Measurements from ENCODE around the gene TMEM87A.
A peak's percentile ranks its signal among the peaks of the same experiment; 100 is the strongest.

TMEM87A gene

DNA sequence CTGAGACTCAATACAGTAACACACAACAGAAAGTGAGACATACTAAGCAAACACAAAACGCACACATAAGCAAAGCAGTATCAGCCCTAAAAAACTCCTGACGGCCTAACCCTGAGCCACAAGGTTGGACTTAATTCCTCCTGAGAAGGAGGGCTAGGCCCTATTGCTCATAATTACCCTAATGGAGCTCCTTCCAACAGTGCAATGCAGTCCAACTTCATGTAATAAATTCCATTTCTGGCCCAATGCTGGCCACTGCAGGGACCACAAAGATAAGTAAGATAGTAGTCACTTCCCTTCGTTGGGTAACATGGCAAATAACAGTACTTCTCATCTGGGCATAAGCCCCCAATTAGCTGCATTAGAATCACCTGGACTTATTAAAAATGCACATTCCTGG lies 69.3 kb downstream of the TMEM87A start:
- no peak for DNase-seq (ENCODE audit: low spot score)

DNA sequence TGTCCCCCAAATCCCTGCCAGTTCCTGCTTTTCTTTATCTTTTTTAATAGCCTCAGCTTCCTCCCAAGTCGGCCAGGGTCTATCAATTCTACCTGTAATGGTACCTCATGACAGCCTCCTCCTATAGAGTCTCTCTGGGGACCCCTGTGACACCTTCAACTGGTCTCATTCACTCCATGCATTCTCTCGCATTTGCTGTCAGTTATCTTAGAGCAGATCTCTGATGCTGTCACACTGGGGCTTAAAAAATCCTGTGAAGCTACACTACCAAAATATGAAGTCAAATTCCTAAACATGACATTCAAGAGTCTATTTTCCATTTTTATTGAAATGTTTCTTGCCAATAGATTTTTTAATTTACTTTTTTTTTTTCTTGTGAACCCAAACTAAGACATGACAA lies 70.6 kb downstream of the TMEM87A start:
- DNase-seq (ENCODE audit: low spot score): no peak

DNA sequence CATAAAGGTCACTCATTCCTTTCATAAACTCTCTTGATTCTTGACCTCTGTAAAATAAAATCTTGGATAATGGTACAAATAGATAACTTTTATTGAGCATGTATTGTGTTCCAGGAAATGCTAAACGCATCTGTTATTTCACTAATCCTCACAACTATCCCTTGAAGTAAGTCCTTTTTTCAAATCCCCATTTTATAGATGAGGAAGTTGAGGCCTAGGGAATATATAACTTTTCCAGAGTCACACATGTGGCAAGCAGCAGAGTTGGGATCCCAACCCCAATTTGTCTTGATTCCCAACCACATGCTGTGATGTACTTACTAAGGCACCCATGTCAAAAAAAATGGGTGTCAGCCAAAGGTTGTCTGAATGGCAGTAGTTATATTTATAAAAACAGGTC lies 71.4 kb downstream of the TMEM87A start:
- no peak for DNase-seq (ENCODE audit: low spot score)

DNA sequence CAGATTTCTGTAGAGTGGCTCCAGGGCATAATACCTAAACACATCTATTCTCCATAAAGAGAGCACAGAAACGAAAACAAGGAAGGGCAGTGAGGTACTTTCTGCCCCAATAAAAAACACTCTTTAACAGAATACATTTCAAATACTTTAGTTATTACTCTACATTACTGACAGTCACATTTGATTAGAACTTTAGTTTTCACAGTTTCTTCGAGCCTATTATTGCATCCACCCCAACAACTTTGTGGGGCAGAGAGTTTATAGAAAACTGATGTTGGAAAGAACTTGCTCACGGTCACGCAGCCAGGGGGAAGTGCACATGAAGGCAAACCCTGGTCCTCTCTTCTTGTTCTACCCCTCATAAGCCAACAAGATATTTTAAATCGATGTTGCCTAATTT lies 74.1 kb downstream of the TMEM87A start:
- no peak for DNase-seq (ENCODE audit: low spot score)

DNA sequence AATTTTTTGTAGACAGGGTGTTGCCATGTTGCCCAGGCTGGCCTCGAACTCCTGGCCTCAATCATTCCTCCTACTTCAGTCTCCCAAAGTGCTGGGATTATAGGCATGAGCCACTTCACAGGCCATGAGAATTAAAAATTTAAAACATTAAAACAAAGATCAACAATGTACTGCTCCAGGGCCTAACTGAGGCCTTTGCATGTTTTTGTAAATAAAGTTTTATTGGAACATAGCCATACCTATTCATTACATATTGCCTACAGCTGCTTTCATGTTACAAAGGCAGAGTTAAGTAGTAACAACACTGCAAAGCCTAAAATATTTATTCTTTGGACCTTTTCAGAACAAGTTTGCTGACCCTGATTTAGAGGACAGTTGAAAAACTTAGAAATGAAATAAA lies 74.7 kb downstream of the TMEM87A start:
- no peak for DNase-seq (ENCODE audit: low spot score)

DNA sequence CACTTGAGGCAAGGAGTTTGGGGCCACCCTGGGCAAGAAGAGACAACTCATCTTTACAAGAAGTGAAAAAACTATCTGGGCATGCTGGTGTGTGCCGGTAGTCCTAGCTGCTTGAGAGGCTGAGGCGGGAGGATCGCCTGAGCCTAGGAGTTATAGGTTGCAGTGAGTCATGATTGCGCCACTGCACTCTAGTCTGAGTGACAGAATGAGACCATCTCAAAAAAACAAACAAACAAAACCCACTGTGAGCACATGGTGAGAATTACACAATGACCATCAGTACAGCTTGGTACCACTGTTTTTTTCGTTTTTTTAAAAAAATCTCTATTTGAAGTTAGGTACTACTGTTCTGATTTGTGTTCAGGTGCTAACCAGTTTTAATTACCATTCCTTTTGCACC lies 78.7 kb downstream of the TMEM87A start:
- no peak for DNase-seq (ENCODE audit: low spot score)

DNA sequence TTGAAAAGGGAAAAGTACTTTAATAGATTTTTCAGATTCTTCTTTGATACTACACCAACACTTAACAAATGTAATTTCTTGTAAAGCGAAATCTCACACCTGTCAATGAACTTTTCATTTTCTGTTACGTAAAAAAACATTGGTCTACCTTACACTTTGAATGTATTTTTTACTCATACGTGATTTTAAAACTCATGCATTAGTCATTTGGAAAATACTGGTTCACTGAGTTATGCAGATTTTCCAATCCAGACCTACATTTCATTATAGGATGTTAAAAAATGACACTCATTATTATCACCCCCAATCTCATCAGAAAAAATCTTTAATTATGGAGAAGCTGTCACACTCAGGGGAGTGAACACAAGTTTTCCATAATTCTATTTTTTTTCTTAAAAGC lies 79.8 kb downstream of the TMEM87A start:
- DNase-seq (ENCODE audit: low spot score): no peak

DNA sequence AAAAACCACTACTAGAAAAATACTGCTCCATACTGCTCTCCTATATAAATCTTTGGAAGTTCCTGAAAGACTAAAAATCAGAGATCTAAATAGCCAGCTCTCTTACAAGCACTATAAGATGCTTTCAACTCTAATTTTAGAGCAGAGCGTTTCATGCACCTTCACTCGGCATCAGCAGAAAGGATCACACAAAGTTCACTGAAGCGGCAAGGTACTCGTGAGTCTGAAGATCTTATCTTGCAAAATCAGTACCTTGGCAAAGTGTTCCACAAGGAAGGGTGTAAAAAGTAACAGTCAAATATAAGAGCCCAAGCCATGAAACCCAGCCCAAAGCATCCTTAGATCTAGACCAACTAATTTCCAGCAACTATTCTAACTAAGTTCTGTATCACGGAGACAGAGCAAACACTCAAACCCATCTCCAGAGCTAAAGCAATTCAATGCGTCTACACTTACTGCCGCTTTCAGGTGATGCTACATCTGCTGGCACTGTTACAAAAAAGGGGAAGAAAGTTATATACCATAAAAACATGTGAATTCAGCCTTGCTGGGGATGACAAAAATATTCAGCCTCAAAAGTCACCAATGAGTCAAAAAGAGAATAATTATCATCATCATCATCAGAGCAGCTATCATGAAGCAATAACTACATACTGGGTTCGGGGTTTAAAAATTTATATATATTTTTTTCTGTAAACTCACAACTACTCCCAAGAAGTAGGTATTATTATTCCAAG lies 81.5 kb downstream of the TMEM87A start:
- DNase-seq (ENCODE audit: low spot score): no peak

DNA sequence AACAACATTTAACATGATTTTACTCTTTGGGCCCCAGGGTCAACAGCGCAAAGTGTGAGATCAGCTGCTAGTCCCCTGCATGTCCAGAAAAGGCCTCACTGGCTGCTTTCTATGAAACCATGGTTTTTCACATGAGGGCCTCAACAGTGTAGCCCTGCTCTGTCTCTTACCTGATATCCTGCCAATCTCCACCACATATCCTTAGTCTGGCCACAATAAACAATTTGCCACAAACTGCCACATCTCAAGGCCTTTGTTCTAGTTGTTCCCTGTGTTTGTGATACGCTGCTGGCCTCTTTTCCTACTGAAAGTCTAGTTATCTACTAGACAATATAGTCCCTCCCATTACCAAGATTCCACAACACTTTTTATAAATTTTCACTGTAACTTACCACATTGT lies 82.9 kb downstream of the TMEM87A start:
- no peak for DNase-seq (ENCODE audit: low spot score)

DNA sequence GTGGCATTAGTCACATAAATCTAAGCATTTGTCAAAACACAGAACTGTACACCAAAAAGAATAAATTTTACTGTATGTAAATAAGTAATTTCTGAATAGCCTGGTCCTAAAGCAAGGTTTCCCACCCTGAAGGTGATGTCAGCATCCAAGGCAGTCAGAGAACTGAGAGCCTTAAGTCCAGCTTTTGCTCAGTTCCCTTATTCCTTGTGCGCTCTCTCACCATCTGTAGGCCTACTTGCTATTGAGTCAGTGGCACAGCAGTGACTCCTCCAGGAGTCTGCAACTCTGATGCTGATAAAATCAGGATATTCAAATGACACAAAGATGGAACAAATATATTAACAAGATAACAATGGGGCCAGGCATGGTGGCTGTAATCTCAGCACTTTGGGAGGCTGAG lies 87.4 kb downstream of the TMEM87A start:
- DNase-seq (ENCODE audit: low spot score): no peak

DNA sequence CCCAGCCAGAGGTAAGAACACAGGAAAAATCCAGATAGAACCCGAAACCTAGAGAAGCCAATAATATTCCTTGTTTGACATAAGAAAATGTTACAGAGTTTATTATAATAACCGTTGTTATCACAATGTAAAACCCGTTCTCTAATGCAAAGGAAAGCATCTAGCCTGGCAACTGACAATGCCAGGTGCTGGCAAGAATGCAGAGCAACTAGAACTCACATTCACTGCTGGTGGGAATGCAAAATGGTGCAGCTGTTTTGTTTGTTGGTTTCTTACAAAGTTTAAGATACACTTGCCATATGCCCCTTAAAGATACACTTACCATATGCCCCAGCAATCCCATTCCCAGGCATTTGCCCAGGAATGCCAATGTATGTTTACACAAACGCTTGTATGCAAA lies 88.5 kb downstream of the TMEM87A start:
- no peak for DNase-seq (ENCODE audit: low spot score)

DNA sequence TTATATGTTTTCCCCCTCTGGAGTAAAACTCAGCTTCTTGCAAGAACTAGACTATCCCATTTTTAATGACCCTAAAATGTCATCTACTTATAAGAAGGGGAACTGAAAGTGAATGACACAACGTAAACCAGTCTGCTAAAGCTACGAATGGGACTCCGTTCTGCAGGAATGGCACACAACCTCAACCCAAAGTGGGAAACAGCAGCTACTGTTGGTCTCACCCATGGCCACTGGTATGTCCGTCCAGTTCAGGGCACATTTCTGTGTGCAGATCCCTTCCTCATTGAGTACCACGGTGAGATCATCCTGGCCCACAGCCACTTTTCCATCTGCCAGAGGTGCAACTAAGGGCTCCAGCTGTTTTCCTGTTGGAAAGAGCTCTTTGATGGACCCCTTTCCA lies 88.9 kb downstream of the TMEM87A start:
- no peak for DNase-seq (ENCODE audit: low spot score)

DNA sequence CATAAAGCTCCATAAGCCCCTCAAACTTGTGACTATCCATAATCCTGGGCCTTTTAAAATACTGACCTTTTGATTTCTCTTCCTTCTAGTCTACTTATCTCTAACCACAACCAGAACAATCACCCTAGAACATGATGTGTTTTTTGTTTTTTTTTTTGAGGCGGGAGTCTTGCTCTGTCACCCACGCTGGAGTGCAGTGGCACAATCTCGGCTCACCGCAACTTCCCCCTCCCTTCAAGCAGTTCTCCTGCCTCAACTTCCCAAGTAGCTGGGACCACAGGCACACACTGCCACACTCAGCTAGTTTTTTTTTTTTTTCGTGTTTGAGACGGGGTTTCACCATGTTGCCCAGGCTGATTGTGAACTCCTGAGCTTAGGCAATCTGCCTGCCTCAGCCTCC lies 90.3 kb downstream of the TMEM87A start:
- DNase-seq (ENCODE audit: low spot score): no peak

DNA sequence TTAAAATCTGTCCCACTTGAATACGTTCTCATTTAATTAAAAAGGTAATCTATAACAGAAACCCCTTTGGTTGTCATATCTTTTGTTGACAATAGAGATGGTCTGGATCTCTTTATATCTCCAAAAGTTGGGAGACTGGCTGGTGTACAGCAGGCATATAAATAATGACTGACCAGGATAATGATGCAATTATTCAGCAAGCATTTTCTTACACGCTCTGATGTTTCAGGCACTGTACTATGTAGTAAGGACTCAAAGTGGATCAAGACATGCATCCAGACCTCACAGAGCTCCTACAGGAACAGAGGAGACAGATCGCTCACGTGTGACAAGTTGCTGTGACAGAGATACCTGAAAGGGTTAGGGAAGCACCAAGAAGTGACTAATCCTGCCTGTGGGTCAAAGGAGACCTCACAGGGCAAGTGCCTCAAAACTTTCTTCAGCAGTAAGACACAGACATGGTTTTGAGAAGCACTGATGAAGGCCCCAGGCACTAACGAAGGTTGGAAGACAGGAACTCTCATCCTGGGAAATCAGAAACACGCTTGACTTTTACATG lies 90.8 kb downstream of the TMEM87A start:
- peak; percentile 18 for DNase-seq (ENCODE audit: low spot score)

DNA sequence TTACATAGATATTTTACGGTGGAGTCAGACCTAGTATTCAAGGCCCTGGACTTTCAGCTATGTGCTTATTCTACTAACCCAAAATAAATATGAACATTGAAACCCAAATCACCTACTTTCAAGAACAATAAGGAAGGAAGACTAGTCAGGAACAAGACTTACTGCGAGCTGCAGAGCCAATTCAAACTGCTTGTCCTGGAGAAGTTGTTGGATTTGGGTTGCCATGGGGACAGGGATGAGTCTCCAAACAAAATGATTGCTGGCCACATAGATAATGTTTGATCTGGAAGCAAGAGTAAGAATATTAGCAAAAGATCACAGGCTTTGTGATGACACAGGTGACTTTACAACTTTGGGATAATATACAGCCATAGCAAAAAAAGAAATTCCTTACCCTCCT lies 95.2 kb downstream of the TMEM87A start:
- no peak for DNase-seq (ENCODE audit: low spot score)

DNA sequence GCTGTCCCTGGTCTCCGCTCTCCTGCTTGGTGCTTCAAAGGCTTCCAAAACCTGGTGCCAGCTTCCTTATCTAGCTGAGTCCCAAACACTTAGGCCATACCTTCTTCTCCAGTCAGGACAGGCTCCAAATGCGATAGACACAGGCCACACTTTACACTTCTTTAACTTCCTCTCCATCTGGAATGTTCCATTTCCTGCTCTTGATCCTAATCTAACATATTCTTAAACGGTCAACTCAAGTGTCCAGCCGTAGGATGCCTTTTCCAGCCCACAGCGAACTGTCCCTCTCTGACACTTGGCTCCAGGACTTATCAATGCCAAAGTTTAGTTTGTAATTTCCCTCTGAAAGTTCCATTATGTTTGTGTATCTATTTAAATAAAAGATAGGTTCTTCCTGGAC lies 97.6 kb downstream of the TMEM87A start:
- no peak for DNase-seq (ENCODE audit: low spot score)

DNA sequence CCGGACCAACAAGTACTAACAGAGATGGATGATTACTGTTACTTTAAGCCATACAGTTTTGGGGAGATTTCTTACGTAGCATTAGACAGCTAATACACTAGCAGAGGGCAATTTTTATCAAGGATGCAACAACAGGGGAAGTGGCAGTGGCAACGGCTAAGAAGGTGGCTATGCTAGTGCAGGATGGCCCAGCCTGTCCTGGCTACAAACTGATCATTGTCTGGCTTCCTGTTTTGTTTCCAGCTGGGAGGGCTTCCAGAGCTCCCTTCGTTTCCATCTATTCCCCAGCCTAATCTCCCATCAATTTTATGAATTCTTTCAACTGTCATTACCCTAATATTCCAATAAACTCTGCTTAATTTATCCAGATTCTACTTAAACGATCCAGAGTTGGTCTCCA lies 100.8 kb downstream of the TMEM87A start:
- DNase-seq (ENCODE audit: low spot score): no peak

DNA sequence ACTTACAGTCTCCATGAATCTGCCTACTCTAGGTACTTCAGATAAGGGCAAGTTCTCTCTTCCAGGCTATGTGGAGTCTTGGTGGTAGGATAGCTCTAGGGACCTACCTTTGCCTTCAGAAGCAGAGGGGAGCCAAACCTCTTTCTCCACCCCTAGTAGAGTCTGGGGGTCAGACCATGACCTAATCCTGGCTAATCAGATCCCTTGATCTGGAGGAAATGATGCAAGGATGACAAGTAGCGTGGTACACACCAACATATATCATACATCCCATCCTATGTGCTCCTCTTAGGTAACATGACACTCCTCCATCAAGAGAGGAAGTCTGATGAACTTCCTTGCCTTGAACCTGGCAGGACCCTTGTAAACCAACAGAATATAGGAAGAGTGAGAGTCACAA lies 101.4 kb downstream of the TMEM87A start:
- no peak for DNase-seq (ENCODE audit: low spot score)

DNA sequence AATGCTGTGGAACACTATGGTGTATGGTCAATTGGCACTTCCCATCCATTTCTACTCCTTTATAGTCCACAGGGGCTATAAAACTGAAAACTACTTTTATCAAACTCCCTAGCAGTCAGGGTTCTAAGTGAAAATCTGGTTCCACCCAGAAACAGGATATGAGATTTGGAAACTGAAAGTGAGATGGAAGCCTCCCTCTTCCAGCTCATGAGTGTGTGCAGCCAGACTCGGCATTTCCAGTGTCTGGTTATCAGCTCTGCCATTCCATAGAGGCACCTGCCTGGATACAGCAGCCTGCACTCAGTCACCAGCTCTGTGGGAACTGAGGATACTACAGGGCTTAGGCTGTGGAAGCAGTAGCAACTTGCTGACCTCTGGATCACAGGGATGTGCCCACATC lies 102.1 kb downstream of the TMEM87A start:
- DNase-seq (ENCODE audit: low spot score): no peak

DNA sequence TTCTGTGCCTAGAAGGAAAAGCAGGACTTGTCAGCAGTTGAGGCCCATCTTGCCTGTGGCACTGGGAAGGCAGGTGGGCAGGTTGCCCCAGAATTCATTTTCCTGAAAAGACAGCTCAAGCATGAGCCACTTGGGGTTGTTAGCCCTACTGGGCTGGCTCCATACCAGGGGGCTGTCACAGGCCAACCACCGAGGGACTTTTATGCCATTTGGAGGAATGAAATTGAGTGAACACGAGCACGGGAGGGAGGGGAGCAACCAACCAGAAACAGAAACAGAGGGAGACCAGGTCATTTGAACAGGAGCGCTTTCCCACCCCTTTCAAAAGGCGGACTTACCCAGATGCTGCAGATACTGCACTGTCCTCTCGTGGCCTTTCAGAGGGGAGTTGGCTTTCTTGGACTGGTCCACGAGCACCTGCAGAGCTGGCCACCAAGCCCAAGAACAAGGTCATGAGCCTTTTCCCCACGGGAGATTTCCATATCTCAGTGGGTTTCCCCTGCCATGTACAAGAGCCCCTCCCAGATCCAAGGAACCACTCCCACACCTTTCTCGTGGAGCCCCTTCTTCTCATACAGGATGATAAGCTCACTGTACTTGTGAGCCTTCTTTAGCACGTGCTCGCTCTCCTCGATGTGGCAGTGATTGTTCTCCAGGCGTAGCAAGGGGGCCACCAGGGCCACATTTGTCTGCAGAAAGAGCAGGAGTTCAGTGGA lies 106.8 kb downstream of the TMEM87A start:
- no peak for DNase-seq (ENCODE audit: low spot score)

DNA sequence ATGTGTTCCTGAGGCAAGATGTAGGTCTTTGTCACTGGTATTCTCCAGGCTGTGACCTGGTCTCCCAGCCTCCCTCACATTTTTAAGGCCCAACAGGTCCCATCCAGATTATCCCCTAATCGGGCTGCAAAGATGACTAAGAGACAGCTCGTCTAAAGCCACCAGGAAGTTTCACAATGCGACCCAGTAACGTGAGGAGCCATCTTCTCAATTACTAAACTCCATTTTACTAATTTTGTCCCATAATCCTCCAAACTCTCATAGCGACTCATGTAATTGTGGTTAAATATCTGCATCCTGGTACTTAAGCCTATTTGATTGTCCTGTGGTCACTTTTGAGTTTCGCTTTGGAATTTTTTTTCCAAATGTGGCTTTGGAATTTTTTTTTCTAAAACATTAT lies 108.1 kb downstream of the TMEM87A start:
- DNase-seq (ENCODE audit: low spot score): no peak

DNA sequence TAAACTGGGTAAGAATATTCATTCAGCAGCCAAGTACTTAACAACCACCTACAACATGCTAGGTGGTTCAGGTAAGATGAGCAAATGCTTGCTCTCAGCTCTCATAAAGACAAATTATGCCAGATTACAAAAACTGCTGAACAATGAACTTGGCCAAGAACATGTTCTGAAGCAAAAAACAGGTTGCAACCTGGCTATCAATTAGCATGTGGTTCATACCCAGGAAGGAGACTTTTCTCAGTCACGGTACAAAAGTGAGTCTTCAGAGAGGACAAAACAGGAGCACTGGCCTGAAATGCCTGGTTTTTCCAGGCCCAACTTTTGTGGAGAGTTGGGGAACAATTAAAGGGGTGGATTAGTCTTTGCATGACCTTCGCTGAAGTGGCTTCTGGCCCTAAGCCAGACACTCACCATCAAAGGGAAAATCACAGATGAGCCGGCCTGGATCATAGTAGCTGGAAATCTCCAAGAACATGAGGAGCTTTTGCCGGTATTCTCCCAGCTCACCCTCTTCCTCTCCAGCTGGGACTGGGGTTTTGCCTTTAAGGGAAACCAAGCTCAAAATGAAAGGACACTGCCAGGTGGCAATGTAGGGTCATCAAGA lies 109.2 kb downstream of the TMEM87A start:
- DNase-seq (ENCODE audit: low spot score): no peak

DNA sequence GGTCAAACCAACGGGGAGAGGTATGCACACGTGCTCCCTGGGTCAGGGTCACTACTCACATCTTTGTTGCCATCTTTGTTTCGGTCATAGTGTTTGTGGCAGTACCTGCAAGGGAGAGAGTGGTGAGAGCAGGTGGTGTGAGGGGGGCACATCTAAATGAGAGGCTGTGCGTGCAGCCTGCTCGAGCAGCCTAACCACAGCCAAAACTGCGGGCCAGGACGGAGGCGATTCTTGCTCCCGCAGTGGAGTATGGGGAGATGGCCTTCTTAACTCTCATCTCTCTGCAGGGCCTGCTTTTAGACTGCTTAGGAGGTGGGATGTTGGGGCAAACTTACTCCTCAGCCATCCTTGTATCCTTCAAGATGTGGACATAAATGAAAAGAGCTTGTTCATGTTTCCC lies 109.9 kb downstream of the TMEM87A start:
- DNase-seq (ENCODE audit: low spot score): no peak

Measured in kidney tubule cell (primary cell).